Prostate gland (tissue), 2 donors: ENCODE data around the gene DCAF8L1.
"Not testable (repeated sequence)": the region's sequence is repeated elsewhere in the genome, so short reads cannot be mapped to it uniquely, and the experiment has no call there.

Source experiments
- CTCF ChIP-seq, 4 experiments: fragments of 200-600 bp in 2 of 4; fragments of 450-650 bp in 2 of 4; sonication (generic) in 2 of 4; IDR thresholded peaks; 1 replicate in 3 of 4; 2 replicates in 1 of 4; pipeline ENCODE4 v1.5.1; 2016 to 2019; ENCODE audit warnings: antibody characterized with exemption in 4 of 4, mild to moderate bottlenecking in 2 of 4, moderate library complexity in 2 of 4
- POLR2A ChIP-seq: fragments of 450-650 bp; IDR thresholded peaks from one replicate; pipeline ENCODE4 v1.6.1; 2016; ENCODE audit warnings: antibody characterized with exemption, mild to moderate bottlenecking
- POLR2AphosphoS5 ChIP-seq: sonication (generic); formaldehyde crosslinking; IDR thresholded peaks from one replicate; pipeline ENCODE4 v1.6.1; 2017; ENCODE audit warnings: antibody characterized with exemption

GRCh38 chrX:27976934-27977333, 4.3 kb downstream of the DCAF8L1 start:
- TF ChIP-seq CTCF (IDR thresholded peaks at IDR 0.05); POLR2A; POLR2AphosphoS5: not testable (repeated sequence)
